Motor neuron (in vitro differentiated cells): ENCODE measurements around the gene IRX3. TPM values are rescaled to one million over a fixed set of nuclear protein-coding genes. Genes with fewer than 3 reads are reported as not detected.

Experiments used
- ATAC-seq, 8 experiments: fragments of 200-7000 bp; cut with Tn5 transposase; replicated peaks in 6 of 8; 2 replicates each; pipeline ENCODE4 v1.8.0; 2021; ENCODE audit warnings: mild to moderate bottlenecking in 8 of 8, moderate library complexity in 8 of 8
- H3K27ac ChIP-seq, 2 donors: fragments of 250-450 bp; sonication (Bioruptor Pico); 2 replicates each; pipeline ENCODE4 v1.9.0; 2021; ENCODE audit warnings: antibody characterized with exemption in 2 of 2, mild to moderate bottlenecking in 2 of 2, moderate library complexity in 1 of 2
- H3K4me1 ChIP-seq, 2 donors: fragments of 250-450 bp; sonication (Bioruptor Pico); replicated peaks in 1 of 2; 2 replicates each; pipeline ENCODE4 v1.6.1; 2021; ENCODE audit warnings: antibody characterized with exemption in 2 of 2, mild to moderate bottlenecking in 2 of 2, moderate library complexity in 1 of 2
- H3K4me3 ChIP-seq, 5 donors: fragments of 250-450 bp; sonication (Bioruptor Pico); 2 replicates each; pipeline ENCODE4 v1.9.0; 2021; ENCODE audit warnings: antibody characterized with exemption in 5 of 5, mild to moderate bottlenecking in 5 of 5, moderate library complexity in 4 of 5
- WGBS, 10 experiments: fragments of 450-650 bp; shearing (Covaris generic); methylation state at CpG; one replicate each; pipeline ENCODE4 v1.0.0; 2022; 5-methylcytosine and 5-hydroxymethylcytosine counted together
- in situ Hi-C, 9 experiments: fragments of 400-800 bp; cut with MboI; loops; one replicate each; pipeline ENCODE4 v1.15.0; 2021; ENCODE audit warnings: low sequenced_read_pairs in 9 of 9, low pct_unique_long_range_greater_than_20kb in 2 of 9; ENCODE audit not compliant: unreplicated experiment in 9 of 9
- total RNA-seq, 8 experiments: library from RNA; unstranded; fragments of 300-600 nt; gene quantifications; 2 replicates each; pipeline versions ENCODE4 v1.2.3 to v1.2.4, GENCODE V29; 2022

Gene IRX3
- total RNA-seq, 8 experiments from 2014 or later, result 1.1 to 42.1 (median 13.0) TPM

DNA sequence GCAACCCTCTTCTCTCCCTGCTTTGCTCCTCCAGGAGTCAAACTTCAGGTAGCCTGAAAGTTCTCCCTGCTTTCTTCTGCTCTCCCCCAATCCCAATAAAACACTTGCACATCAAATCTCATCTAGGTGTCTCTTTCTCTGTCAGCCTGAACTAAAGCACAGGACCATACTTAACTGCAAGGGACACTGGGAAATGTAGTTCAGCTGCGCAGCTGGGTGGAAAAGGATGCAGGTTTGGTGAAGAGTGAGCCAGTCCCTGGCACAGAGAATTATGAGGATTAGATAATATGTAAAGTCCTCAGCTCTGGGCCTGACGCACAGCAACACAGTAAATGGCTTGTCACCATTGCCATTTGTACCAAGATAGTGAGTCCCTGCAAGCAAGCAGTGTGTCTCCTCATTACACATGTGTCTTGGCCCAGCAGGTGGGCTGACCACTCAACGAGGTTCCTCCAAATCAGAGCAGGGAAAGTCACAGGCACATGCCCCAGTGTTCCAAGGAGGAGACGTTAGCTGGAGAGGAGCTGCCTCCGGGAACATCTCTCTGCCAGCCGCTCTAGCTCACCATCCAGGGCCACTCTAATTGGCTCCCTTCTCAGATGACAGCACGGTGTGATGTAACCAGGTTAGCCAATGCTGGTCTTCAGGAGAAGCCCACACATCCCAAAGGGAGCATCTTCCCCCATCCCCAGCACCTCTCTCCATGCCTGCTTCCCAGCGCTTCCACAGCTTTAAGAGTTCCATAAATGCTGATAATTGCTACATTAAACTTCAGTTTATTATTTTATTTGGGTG is 29.7 kb upstream of the IRX3 start:
- WGBS, 10 experiments, result 42 to 100% (median 100%) methylated on average over 1 to 4 of the region's 8 CpGs; no CpG with 5 or more reads in 3 of the 10 experiments
- H3K27ac ChIP-seq, result peak overlapping the region in 1 of 2 donors; percentile 28
- in situ Hi-C loops, result no loop called here
- peak in 4 of 8 experiments; percentile 24 to 53 (median 36) for ATAC-seq
- H3K4me1 ChIP-seq, result peaks cover 34 to 46% of the 10 kb centered on the region in 2 donors
- no peak overlapping the region for H3K4me3 ChIP-seq

DNA sequence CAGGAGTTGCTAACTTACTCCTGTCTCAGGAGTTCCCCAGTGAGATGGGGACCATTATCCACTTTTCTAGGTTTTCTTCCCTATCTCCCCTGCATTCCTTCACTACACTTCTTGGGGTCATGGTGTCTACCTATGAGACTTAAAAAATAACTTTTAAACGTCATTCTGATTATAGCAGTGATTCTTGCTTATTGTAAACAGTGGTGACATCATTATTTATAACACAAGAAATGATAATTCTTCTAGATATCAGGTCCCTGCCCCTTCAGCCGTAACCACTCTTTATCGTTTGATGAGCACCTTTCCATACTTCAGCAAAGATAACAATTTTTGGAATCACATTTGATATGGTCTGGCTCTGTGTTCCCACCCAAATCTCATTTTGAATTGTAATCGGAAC is 27.2 kb upstream of the IRX3 start:
- 63 to 100% (median 74%) methylated on average over 1 to 4 of the region's 4 CpGs; no CpG with 5 or more reads in 1 of the 10 experiments for WGBS, 10 experiments
- Histone ChIP-seq H3K4me3 (no peak overlapping the region), H3K4me1 (peaks cover 18 to 21% of the 10 kb centered on the region in 2 donors), H3K27ac (no peak overlapping the region)
- in situ Hi-C loops, result no loop called here
- ATAC-seq, result no peak

DNA sequence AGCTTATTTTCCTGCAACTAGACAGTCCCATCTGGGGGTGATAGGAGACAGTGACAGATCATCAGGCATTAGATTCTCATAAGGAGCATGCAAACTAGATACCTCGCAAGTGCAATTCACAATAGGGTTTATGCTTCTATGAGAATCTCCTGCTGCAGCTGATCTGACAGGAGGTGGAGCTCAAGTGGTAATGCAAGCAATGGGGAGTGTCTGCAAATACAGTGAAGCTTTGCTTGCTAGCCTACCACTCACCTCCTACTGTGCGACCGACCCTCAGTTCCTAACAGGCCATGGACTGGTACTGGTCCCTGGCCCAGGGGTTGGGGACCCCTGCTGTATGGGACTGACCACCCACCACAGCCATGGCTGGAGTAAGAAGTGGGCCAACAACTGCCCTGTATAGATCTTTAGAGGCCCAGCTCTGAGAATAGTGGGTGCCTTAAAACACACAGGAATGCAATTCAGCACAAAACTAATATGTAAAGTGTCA is 26.0 kb upstream of the IRX3 start:
- peak in 1 of 8 experiments; percentile 11 for ATAC-seq

DNA sequence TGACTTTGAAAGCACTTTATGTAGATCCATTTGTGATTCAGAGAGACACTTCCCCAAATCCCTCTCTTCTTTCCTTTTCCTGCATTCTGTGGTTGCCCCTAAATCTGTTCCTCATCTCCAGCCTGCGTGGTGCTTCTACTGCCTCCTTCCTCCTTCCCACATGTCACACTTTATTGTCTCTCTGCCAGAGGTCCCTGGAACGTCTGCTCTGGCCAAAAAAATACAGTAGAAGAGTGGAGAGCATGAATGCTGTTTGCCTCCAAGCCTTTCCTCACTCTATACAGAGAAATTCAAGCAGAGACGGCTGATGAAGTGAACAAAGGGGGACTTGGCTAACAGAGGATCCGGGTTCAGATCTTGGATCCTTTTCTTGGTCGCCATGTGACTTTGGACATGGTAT is 22.8 kb upstream of the IRX3 start:
- in situ Hi-C loops, result no loop called here
- Histone ChIP-seq H3K27ac (no peak overlapping the region), H3K4me3 (no peak overlapping the region), H3K4me1 (peaks cover 20 to 21% of the 10 kb centered on the region in 2 donors)
- WGBS, 10 experiments, result 7 to 100% (median 89%) methylated on average over 1 to 5 of the region's 5 CpGs; no CpG with 5 or more reads in 3 of the 10 experiments
- ATAC-seq, result no peak

More for the DNA sequence above, 26.0 kb upstream of the IRX3 start:
- in situ Hi-C loops, result no loop called here
- Histone ChIP-seq H3K4me1 (peaks cover 16 to 19% of the 10 kb centered on the region in 2 donors), H3K27ac (no peak overlapping the region), H3K4me3 (no peak overlapping the region)
- WGBS, 10 experiments, result 75 to 100% methylated on average over 1 to 3 of the region's 3 CpGs; no CpG with 5 or more reads in 8 of the 10 experiments

DNA sequence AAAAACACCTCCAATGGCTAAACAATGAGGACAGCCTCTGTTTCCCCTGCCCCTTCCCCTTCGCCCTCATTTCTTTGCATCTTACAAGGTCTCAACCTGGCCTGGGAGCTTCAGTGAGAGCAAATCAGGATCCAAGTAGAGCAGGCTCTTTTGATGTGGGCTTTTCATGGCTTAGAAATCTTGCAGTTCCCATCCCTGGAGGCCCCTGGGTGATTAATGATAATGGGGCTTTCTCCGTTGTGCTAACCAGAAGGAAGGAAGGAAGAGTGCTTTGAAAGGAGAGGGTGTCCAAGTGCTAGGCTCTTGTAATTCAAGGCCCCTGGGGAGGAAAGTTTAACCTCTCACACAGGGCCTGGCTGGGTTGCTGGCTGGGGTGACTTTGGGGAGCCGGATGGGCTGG is 18.5 kb upstream of the IRX3 start:
- Histone ChIP-seq H3K27ac (peak overlapping the region; percentile 6 to 14), H3K4me1 (peaks cover 17 to 26% of the 10 kb centered on the region in 2 donors), H3K4me3 (no peak overlapping the region)
- in situ Hi-C loops, result no loop called here
- WGBS, 10 experiments, result 0 to 100% (median 50%) methylated on average over 1 to 2 of the region's 3 CpGs; no CpG with 5 or more reads in 4 of the 10 experiments
- ATAC-seq, result peak in 5 of 8 experiments; percentile 54 to 88 (median 84)

DNA sequence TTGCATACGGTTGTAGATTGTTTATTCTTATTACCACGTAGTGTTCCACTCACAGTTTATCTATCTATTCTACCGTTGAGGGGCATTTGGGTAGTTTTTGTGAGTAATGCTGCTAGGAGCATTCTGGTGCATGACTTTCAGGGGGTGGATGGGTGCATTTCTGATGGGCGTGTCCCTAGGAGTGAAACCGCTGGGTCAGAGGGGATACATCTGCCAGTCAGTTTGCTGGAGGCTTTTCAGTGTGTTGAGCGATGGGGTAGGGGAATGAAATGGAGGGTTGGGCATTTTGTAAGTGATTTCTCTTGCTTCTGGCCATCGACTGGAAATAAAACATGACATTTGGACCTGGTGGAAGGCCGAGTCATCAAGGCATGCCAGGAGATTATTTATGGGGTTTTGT is 17.0 kb upstream of the IRX3 start:
- WGBS, 10 experiments, result 72 to 100% (median 92%) methylated on average over 2 to 7 of the region's 8 CpGs; no CpG with 5 or more reads in 2 of the 10 experiments
- peaks cover 17 to 26% of the 10 kb centered on the region in 2 donors for H3K4me1 ChIP-seq
- H3K27ac ChIP-seq, result no peak overlapping the region
- in situ Hi-C loops, result no loop called here
- no peak overlapping the region for H3K4me3 ChIP-seq
- ATAC-seq, result no peak

DNA sequence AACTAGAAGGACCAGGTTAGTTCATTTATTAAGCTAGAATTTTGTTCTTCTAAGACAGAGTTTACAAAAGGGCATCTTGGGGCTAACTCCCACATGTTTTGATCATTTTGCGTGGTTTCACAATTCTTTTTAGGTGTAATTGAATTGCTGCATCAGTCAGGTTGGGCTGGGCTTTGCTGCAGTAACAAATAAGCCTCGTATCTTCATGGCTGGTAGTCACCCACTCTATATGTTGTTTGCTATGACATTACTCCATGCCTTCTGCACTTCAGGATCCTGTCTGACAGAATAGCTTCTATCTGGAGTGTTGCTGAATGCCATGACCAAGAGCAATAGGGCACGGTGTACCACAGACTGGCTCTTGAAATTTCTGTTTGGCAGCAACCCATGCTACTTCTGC is 10.6 kb upstream of the IRX3 start:
- in situ Hi-C loops, result loop anchor here in 3 of 9 experiments (25.0 kb wide), 1 partner anchor 640 kb away; the partner anchor contains the start of gene IRX5 (in 3 of the 3)
- 57 to 100% (median 91%) methylated on average over 1 to 3 of the region's 3 CpGs; no CpG with 5 or more reads in 2 of the 10 experiments for WGBS, 10 experiments

DNA sequence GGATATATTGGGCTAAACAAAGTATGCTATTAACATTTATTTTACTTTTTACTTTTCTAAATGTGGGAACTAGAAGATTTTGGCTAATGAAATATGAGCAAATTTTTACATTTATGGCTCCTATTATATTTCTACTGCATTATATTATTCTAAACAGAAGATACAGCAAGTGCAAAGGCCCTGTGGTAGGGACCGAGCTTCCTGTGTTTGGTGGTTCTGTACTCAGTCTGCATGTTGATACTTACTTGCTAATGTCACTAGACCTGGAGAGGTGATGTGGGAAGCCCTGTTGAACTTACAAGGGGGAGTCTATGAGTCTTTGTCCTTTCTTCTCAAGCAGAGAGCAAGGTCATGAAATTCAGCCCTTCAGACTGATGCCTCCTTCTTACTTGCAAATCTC is 10.0 kb upstream of the IRX3 start:
- no peak overlapping the region for H3K27ac ChIP-seq
- no peak for ATAC-seq
- in situ Hi-C loops, result loop anchor here in 3 of 9 experiments (25.0 kb wide), 1 partner anchor 641 kb away; the partner anchor contains the start of gene IRX5 (in 3 of the 3)
- no peak overlapping the region for H3K4me3 ChIP-seq
- H3K4me1 ChIP-seq, result peaks cover 0 to 3% of the 10 kb centered on the region in 2 donors
- WGBS, 10 experiments, result 0 to 100% (median 78%) methylated on average over 1 of the region's 1 CpG; no CpG with 5 or more reads in 5 of the 10 experiments

More for the DNA sequence above, 10.6 kb upstream of the IRX3 start:
- ATAC-seq, result no peak
- H3K27ac ChIP-seq, result no peak overlapping the region
- H3K4me3 ChIP-seq, result no peak overlapping the region
- no peaks in the 10 kb centered on the region for H3K4me1 ChIP-seq

DNA sequence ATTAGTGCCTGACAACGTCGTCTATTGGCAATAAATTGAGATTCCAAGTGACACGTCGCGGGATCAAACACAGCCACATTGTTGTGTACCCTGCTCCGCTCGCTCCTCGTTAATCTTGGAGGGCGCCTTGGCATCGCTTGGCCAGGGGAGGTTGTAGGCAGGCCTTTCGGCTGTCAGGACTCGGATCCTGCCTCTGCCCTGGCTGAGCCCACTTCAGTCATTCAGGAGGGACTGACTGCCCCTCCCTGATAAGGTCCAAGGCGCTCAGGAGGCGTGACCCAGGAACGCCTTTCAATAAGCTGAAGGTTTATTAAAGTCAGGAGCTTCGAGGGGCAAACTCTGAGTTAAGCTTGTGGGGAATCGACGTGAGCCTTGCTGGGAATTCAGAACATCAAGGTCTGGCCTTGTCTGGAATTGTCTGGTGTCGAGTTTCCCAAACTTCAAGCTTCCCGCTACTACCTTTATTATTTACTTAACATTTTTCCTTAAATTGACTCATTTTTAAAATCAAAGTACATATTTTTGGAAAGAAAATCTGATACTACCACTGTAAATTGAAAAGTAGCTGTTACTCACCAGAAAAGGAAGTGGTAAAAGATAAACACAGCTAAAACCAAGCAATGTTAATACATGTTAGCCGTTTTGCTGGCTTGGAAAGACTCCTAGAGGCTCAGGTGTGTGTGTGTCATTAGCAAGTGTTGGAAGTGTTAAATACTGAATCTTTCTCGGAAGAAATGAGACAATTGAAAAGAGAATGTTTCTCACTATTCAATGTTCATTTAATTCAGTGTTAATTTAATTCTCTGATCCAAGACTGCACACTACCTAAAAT is 5.3 kb upstream of the IRX3 start:
- no peak for ATAC-seq
- H3K4me1 ChIP-seq, result peaks cover 18 to 20% of the 10 kb centered on the region in 2 donors
- no peak overlapping the region for H3K4me3 ChIP-seq
- 50 to 100% (median 78%) methylated on average over 2 to 22 of the region's 22 CpGs for WGBS, 10 experiments
- H3K27ac ChIP-seq, result no peak overlapping the region
- in situ Hi-C loops, result loop anchor here in 3 of 9 experiments (25.0 kb wide), 1 partner anchor 645 kb away; the partner anchor contains the start of gene IRX5 (in 3 of the 3)

DNA sequence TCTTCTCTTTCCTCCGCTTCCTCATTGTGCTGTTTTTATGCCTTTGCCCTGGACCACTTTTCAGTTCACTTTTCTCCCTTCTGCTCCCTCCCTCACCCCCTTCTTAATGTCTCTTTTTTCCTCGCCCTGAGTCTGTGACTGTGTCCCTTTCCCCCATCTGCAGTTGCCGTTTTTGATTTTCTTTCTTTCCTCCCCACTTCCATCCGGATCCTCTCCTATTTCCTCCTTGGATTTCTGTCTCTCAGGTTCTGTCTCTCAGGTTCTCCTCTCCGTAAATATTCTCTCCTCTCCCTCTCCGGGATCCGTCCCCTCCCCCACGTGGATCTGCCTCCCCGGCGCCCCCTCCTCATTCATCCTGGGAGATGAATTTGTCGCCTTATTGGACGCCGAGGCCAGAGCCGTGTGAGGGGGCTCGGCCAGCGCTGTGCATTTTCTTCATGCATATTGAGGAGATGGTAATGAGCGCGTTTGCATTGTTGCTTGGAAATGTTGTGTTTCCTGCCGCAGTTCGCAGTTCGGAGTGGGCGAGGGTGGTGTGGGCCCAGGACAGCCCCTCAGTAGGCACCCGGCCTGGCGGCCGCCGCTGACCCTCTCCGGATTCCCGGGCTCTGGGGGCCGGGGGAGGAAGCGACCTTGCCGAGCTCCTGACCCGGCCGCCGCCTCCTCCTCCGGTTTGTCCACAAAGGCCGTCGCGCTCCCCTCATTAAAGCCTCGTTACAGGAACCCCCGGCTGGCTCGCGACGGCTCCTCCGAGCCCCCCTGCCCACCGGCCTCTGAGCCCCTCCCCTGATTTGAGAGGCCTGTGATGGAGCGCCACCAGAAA is 4.5 kb upstream of the IRX3 start:
- peak in 2 of 8 experiments; percentile 2 for ATAC-seq
- peaks cover 18 to 20% of the 10 kb centered on the region in 2 donors for H3K4me1 ChIP-seq
- no peak overlapping the region for H3K27ac ChIP-seq
- peak overlapping the region in 1 of 5 donors; percentile 4 for H3K4me3 ChIP-seq
- in situ Hi-C loops, result loop anchor here in 3 of 9 experiments (25.0 kb wide), 1 partner anchor 646 kb away; the partner anchor contains the start of gene IRX5 (in 3 of the 3)
- 14 to 100% (median 82%) methylated on average over 1 to 11 of the region's 46 CpGs; no CpG with 5 or more reads in 1 of the 10 experiments for WGBS, 10 experiments

DNA sequence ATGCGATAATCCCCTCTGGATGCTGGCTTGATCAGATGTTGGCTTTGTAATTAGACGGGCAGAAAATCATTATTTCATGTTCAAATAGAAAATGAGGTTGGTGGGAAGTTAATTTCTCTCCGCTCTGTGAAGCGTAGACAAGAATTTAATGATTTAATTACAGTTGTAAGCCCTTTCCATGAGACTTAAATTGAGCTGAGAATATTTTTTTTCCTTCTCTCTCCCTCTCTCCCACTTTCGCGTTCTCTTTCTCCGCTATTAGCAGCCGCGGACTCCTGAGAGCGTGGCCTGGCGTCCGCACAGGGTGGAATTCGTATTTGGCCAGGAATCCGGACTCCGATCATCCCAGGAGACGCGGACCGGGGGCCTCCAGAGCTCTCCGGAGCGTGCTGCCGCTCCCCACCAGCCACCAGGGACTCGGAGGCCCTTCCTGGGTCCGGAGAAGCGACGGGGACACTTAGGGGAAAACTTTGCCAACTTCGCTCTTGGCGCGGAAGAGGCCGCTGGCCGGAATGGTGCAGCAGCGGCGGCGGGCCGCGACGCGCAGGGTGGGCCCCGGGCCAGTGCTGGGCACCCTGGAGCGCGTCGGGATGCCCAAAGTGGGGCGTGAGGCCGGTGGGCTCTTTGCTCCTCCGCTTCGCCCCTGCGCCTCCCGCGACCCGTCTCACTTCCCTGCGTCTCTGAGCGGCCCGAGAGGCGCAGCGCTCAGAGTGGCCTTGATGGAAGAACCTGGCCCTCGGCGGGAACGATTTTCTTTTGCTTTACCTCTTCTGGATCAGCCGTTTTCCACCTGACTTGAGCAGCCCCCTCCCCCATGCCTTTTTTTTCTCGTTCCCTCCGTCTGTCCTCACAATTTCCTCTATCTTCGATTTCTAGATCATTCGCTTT is 3.6 kb upstream of the IRX3 start:
- Histone ChIP-seq H3K4me3 (no peak overlapping the region), H3K4me1 (peaks cover 18 to 20% of the 10 kb centered on the region in 2 donors), H3K27ac (no peak overlapping the region)
- WGBS, 10 experiments, result 24 to 92% (median 63%) methylated on average over 2 to 16 of the region's 62 CpGs
- in situ Hi-C loops, result loop anchor here in 5 of 9 experiments (10.0 to 25.0 kb wide), 2 partner anchors 645 to 647 kb away; partner anchors contain the start of gene IRX5 (in 5 of the 5)
- no peak for ATAC-seq
